Activated T-cell treated with anti-CD3 and anti-CD28 coated beads for 4 hours (primary cell): ENCODE results near the gene APBB2.
A peak's percentile ranks its signal among the peaks of the same experiment; 100 is the strongest.
"Not testable (repeated sequence)": the region's sequence is repeated elsewhere in the genome, so short reads cannot be mapped to it uniquely, and the experiment has no call there.

Experiments used
- DNase-seq: peaks from one replicate; pipeline ENCODE4 v3.0.0-alpha.2; 2020

The APBB2 gene

DNA sequence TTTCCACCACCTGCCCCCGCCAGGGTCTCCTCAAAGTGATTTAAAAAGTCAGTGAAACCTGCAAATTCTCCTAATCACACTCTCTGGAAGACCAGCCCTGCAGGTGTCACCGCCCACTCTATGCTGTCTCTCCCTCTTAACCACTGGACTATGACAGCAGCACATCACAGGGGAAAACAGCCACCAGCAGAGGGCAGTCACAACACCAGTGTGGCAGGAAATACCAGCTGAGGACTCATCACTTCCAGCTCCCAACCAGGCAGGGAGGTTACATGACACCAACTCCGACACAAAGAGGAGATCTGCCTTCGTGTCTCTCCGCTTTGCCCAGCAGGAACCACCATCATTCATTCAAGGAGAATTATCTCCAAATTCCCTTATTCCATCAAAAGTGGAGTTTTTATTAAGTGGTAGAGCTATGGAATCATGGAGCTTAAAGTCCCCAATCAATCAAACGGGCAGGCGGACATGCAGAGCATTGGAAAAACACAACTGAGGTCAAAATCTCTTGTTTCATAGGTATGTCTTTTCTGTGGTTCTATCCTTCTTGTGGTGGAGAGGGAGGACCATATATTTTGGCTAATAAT lies 373.3 kb downstream of the APBB2 start:
- DNase-seq = peak; percentile 70

- DNase-seq = no peak
Measured at GRCh38 chr4:40840255-40840984, 373.9 kb downstream of the APBB2 start.

GRCh38 chr4:40838742-40839141 lies 375.6 kb downstream of the APBB2 start:
- no peak for DNase-seq

- DNase-seq = no peak
Measured at GRCh38 chr4:40837094-40837870, 377.1 kb downstream of the APBB2 start.

DNA sequence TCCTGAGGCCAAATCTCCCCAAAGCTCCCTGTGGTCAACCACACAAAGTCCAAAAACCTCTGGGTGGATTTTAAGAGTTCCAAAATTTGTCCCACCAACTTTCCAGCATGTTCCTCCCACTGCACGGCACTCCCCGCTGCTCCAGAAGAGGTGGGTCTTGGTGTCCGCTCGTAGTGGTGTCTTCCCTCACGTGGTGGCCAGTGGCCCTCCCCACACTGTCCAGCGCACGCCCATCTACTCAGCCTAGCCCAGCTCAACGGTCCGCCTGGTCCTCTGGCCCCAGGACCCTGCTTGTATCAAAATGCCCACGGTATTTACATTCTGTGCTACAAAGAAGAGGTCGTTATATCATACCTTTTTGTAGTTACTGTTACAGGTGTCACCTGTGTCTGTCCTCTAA lies 381.1 kb downstream of the APBB2 start:
- no peak for DNase-seq

DNA sequence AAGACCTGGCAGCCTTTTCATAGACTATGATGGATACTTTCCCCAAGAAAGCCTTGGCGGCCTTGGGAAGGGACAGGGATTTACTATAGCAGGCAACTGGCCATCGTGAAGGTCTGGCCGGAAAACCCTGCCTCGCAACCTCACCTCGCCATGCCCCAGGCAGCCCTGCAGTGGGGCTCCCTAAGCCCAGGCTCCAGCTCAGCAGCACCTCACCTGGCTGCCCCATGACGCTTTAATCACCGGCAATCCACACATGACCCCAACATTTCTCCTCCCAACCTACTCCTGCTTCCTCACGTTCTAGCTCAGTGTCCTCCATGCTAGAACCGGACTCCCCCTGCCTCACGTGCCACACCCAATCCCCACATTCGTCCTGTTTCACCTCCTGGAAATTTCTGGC lies 382.2 kb downstream of the APBB2 start:
- no peak for DNase-seq

- no peak for DNase-seq
Measured at GRCh38 chr4:40831146-40831907, 383.0 kb downstream of the APBB2 start.

- no peak for DNase-seq
Measured at GRCh38 chr4:40829586-40829985, 384.8 kb downstream of the APBB2 start.

DNA sequence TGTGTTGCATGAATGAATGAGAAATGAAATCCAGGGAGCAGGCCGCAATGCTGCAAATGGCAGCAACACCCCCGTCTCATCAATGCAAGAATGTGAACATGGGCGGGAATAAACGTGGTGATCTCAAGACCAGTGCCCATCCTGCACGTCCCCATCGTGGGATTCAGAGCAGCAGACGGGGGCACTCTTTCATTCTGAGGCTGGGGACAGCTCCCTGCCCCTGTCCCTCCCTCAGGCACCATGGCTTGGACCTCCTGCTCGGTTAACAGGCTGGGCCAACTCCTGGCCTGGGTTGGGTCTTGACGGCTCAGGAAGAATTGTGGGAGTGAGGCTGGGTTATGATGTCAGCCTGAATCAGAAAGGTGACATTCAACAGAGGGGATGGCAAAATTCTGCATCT lies 385.7 kb downstream of the APBB2 start:
- no peak for DNase-seq

- DNase-seq = no peak
Measured at GRCh38 chr4:40827758-40828157, 386.6 kb downstream of the APBB2 start.

DNA sequence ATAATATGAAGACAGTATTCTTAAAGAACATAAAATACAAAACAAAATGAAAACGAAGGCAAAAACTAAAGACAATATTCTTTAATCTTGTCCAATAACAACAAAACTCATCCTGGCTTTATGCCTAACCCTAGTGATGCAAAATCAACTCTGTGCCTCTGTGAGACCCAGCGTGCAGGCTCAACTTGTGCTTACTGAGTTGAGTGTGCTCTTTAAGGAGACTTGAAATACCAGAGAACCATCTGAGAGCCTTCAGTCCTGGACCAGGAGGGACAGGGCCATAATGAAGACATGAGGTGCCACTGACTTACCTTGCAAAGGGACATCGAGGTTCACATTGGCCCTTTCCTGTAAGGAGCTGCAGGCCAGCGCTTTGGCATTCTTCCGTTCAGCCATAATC lies 387.5 kb downstream of the APBB2 start:
- DNase-seq = no peak

- no peak for DNase-seq
Measured at GRCh38 chr4:40825014-40825838, 389.1 kb downstream of the APBB2 start.

GRCh38 chr4:40822420-40823166 lies 391.7 kb downstream of the APBB2 start:
- DNase-seq = no peak

DNA sequence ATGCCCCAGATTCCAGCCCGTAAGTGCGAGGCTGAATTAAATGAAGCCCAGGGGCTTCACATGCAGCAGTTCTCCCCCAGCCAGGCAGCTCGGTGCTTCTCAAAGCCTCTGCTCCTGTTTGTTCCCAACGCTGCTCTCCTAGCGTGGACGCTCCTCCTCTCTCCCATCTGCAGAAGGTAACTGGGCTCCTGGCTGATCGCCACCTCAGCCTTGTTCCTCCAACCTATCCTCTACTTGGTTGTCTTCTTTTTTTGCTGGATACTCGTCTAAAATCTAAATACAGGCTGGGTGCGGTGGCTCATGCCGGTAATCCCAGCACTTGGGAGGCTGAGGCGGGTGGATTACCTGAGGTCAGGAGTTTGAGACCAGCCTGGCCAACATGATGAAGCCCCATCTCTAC lies 394.2 kb downstream of the APBB2 start:
- DNase-seq = no peak

DNA sequence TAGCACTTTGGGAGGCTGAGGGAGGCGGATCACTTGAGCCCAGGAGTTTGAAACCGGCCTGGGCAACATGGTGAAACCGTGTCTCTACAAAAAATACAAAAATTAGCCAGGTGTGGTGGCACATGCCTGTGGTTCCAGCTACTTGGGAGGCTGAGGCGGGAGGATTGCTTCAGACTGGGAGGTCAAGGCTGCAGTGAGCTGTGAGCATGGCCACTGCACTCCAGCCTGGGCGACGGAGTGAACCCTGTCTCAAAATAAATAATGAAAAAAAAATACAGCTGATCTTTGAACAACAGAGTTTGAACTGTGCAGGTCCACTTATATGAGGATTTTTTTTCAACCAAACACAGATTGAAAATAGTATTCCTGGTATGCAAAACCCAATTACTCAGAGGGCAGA lies 397.2 kb downstream of the APBB2 start:
- not testable (repeated sequence) for DNase-seq

DNA sequence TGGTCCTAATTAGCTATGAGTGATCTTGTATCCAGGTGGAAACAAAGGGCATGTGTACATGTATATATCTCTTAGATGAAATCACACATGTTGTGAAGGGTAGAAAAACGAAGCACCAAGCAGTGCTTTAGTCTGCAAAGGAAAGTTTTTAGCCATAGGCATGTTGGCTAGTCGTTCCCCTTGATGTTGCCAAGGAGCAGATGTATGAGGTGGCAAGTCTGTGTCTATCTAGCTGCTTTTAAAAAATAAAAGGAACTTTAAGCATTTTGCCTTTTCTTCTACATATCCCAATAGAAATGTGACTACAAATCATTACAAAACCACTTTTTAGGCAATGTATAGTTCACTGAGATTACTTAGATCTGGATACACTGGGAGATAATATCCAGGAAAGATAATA lies 401.5 kb downstream of the APBB2 start:
- no peak for DNase-seq

GRCh38 chr4:40812386-40812785 lies 402.0 kb downstream of the APBB2 start:
- no peak for DNase-seq

DNA sequence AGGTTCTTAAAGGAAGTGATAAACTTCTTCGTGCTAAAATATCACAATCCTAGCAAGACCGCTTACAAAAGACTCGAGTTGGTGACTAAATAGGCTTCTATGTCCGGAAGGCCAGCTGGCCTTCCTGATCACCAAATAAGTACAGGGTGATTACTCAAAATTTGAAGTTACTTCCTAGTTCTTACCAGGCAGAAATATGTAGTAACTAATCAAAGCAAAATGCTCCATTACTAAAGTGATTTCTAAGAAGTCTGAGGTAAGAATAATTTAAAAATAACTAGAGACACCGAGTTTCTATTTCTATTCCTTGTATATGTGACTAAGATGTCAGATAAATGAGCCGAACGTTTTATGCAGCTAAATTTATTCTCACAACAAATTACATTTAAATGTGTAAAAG lies 402.4 kb downstream of the APBB2 start:
- no peak for DNase-seq

GRCh38 chr4:40808926-40809457 lies 405.4 kb downstream of the APBB2 start:
- DNase-seq = no peak

GRCh38 chr4:40804598-40804997 lies 409.7 kb downstream of the APBB2 start:
- no peak for DNase-seq

DNA sequence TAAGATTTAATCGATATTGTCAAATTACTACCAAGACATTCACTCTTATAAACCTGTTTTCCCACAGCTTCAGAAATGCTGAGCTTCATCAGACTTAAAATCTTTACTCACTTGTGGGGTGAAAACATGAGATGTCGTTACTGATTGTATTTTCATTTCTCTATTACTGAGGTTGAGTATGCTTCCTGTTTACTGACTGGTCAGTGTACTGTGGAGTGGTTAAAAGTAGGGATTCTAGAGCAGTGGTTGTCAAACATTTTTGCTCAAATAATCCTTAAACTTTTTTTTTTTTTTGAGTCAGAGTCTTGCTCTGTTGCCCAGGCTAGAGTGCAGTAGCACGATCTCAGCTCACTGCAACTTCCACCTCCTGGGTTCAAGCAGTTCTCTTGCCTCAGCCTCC lies 414.3 kb downstream of the APBB2 start:
- no peak for DNase-seq
